ENCODE results near the gene PRDM13. TPM values are rescaled to one million over a fixed set of nuclear protein-coding genes. Genes with fewer than 3 reads are reported as not detected.
A peak's percentile ranks its signal among the peaks of the same experiment; 100 is the strongest.

Gene PRDM13
- total and polyA plus RNA-seq, 2 of the 13 experiments (the other 11 are each of a cell fraction or from before 2014, with no cell fraction given) = not detected

DNA sequence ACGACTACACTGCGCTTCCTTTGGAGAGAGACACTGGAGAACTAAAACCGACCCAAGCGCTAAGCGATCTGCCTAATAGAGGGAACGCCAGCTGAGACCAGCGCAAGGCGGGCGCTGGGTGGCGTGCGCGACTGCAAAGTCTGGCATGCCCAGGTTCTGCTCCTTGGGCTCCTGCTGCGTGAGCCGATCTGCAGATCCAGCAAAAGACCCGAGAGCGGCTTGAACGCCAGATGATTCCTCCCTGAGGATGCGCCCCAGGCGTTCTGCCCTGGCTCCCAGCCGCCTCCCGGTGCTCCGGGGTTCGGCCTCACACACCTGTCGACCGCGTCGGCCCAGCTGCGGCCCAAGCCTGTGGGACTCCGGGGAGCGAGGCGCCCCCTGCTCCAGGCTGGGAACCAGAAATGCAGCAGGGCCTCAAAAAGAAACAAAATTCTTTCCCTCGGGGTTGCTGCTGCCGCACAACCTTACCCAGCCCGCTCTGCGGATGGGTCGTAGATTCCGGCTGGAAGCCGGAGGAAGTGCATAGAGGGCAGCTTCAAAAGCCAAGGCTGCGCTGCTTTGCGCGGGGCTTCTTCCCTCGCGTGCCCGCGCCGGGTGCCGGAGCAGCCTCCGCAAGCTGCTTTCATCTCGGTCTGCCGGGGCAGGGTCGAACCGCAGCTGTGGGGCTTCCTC, 17.9 kb upstream of the PRDM13 start (continued):
- TF ChIP-seq, protein P1, sequence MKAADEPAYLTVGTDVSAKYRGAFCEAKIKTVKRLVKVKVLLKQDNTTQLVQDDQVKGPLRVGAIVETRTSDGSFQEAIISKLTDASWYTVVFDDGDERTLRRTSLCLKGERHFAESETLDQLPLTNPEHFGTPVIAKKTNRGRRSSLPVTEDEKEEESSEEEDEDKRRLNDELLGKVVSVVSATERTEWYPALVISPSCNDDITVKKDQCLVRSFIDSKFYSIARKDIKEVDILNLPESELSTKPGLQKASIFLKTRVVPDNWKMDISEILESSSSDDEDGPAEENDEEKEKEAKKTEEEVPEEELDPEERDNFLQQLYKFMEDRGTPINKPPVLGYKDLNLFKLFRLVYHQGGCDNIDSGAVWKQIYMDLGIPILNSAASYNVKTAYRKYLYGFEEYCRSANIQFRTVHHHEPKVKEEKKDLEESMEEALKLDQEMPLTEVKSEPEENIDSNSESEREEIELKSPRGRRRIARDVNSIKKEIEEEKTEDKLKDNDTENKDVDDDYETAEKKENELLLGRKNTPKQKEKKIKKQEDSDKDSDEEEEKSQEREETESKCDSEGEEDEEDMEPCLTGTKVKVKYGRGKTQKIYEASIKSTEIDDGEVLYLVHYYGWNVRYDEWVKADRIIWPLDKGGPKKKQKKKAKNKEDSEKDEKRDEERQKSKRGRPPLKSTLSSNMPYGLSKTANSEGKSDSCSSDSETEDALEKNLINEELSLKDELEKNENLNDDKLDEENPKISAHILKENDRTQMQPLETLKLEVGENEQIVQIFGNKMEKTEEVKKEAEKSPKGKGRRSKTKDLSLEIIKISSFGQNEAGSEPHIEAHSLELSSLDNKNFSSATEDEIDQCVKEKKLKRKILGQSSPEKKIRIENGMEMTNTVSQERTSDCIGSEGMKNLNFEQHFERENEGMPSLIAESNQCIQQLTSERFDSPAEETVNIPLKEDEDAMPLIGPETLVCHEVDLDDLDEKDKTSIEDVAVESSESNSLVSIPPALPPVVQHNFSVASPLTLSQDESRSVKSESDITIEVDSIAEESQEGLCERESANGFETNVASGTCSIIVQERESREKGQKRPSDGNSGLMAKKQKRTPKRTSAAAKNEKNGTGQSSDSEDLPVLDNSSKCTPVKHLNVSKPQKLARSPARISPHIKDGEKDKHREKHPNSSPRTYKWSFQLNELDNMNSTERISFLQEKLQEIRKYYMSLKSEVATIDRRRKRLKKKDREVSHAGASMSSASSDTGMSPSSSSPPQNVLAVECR (CRISPR knock-in tag; IDR thresholded peaks at IDR 0.05; ENCODE audit: borderline replicate concordance) = peak; percentile 14; the same call in 1 of the 2 replicates
- TF ChIP-seq FOXJ3 (CRISPR knock-in tag; IDR thresholded peaks at IDR 0.05; ENCODE audit: borderline replicate concordance) = peak; percentile 39; the same call in 1 of the 2 replicates
- TF ChIP-seq ZFP90 (CRISPR knock-in tag; IDR thresholded peaks at IDR 0.05; ENCODE audit: borderline replicate concordance) = 0 out of 2 replicates have a peak, but pooled peaks have one; percentile 47
- TF ChIP-seq, protein P2, sequence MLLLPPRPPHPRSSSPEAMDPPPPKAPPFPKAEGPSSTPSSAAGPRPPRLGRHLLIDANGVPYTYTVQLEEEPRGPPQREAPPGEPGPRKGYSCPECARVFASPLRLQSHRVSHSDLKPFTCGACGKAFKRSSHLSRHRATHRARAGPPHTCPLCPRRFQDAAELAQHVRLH (CRISPR knock-in tag; IDR thresholded peaks at IDR 0.05; ENCODE audit: borderline replicate concordance, low read depth) = 0 out of 2 replicates have a peak, but pooled peaks have one; percentile 23
- TF ChIP-seq FOXP1 (IDR thresholded peaks at IDR 0.05) = no peak
- no peak for TF ChIP-seq FOXP1 (CRISPR knock-in tag; IDR thresholded peaks at IDR 0.05)
- TF ChIP-seq YY1 (IDR thresholded peaks at IDR 0.05; ENCODE audit: insufficient read depth, insufficient replicate concordance, low read depth, low read length) = no peak
- TF ChIP-seq SRSF4 (IDR thresholded peaks at IDR 0.05; ENCODE audit: low read depth, low read length, poor library complexity, severe bottlenecking) = no peak
- TF ChIP-seq BRD4 (CRISPR knock-in tag; IDR thresholded peaks at IDR 0.05) = no peak
- TF ChIP-seq RELA (CRISPR knock-in tag; IDR thresholded peaks at IDR 0.05) = no peak
- TF ChIP-seq TSC22D2 (CRISPR knock-in tag; IDR thresholded peaks at IDR 0.05; ENCODE audit: borderline replicate concordance) = 0 out of 2 replicates have a peak, but pooled peaks have one; percentile 45
- no peak for TF ChIP-seq NONO (IDR thresholded peaks at IDR 0.05)
- TF ChIP-seq NONO (CRISPR knock-in tag; conservative IDR thresholded peaks at IDR 0.05) = no peak
- no peak for TF ChIP-seq ZFP82 (CRISPR knock-in tag; IDR thresholded peaks at IDR 0.05; ENCODE audit: borderline replicate concordance)
- TF ChIP-seq IRX3 (CRISPR knock-in tag; IDR thresholded peaks at IDR 0.05; ENCODE audit: borderline replicate concordance, low read depth) = no peak
- no peak for TF ChIP-seq FOXK1 (CRISPR knock-in tag; IDR thresholded peaks at IDR 0.05; ENCODE audit: borderline replicate concordance, low read depth)
- TF ChIP-seq, protein P3, sequence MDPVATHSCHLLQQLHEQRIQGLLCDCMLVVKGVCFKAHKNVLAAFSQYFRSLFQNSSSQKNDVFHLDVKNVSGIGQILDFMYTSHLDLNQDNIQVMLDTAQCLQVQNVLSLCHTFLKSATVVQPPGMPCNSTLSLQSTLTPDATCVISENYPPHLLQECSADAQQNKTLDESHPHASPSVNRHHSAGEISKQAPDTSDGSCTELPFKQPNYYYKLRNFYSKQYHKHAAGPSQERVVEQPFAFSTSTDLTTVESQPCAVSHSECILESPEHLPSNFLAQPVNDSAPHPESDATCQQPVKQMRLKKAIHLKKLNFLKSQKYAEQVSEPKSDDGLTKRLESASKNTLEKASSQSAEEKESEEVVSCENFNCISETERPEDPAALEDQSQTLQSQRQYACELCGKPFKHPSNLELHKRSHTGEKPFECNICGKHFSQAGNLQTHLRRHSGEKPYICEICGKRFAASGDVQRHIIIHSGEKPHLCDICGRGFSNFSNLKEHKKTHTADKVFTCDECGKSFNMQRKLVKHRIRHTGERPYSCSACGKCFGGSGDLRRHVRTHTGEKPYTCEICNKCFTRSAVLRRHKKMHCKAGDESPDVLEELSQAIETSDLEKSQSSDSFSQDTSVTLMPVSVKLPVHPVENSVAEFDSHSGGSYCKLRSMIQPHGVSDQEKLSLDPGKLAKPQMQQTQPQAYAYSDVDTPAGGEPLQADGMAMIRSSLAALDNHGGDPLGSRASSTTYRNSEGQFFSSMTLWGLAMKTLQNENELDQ (CRISPR knock-in tag; IDR thresholded peaks at IDR 0.05; ENCODE audit: borderline replicate concordance) = no peak
- TF ChIP-seq MTA1 (CRISPR knock-in tag; IDR thresholded peaks at IDR 0.05; ENCODE audit: borderline replicate concordance) = no peak

Measured in HepG2 (cell line).